H1 (cell line): ENCODE data around the gene CDCA7L. TPM values are rescaled to one million over a fixed set of nuclear protein-coding genes. Genes with fewer than 3 reads are reported as not detected.

Experiments
- CTCF ChIA-PET: fragments of 300-600 bp; sonication (Branson Sonifier 250); formaldehyde crosslinking; loops from one replicate; lab custom pipeline; 2021; ENCODE audit not compliant: partially characterized antibody; lab: Charles Lee
- POLR2A ChIA-PET: fragments of 300-600 bp; sonication (Branson Sonifier 250); formaldehyde crosslinking; loops from one replicate; lab custom pipeline; 2021; ENCODE audit warnings: inconsistent platforms; ENCODE audit not compliant: partially characterized antibody; lab: Charles Lee
- DNase-seq, 2 experiments: peaks; one replicate each; pipeline versions ENCODE4 v3.0.0 to v3.0.0-alpha.2; 2010 to 2022; ENCODE audit warnings: low spot score in 2 of 2, low read depth in 1 of 2, mixed read lengths in 1 of 2
- FAIRE-seq: peaks from 2 replicates; lab custom pipeline; 2011; peaks lifted over from hg19 to GRCh38; lab: Jason Lieb, UNC
- H2AFZ ChIP-seq: 2 replicates; pipeline ENCODE4 v1.8.1; 2012; ENCODE audit warnings: low read length, inconsistent platforms
- H2AK5ac ChIP-seq: 2 replicates; pipeline ENCODE4 v1.6.1; 2013; ENCODE audit warnings: low read depth, low read length
- H2BK120ac ChIP-seq: replicated peaks from 2 replicates; pipeline ENCODE3; 2013; ENCODE audit warnings: low read depth, low read length, inconsistent platforms
- H2BK12ac ChIP-seq: 2 replicates; pipeline ENCODE4 v1.6.1; 2013; ENCODE audit warnings: low read depth, low read length
- H2BK15ac ChIP-seq: 2 replicates; pipeline ENCODE4 v1.6.1; 2013; ENCODE audit warnings: low read length
- H2BK20ac ChIP-seq: 2 replicates; pipeline ENCODE4 v1.6.1; 2013; ENCODE audit warnings: low read length
- H2BK5ac ChIP-seq: 2 replicates; pipeline ENCODE4 v1.6.1; 2013; ENCODE audit warnings: low read depth, low read length
- H3K14ac ChIP-seq: 2 replicates; pipeline ENCODE4 v1.6.1; 2013; ENCODE audit warnings: inconsistent platforms; ENCODE audit not compliant: insufficient read length
- H3K18ac ChIP-seq: 2 replicates; pipeline ENCODE4 v1.6.1; 2013; ENCODE audit warnings: low read length; ENCODE audit errors: extremely low read depth
- H3K23ac ChIP-seq: 2 replicates; pipeline ENCODE4 v1.6.1; 2013; ENCODE audit warnings: inconsistent platforms; ENCODE audit not compliant: insufficient read length
- H3K23me2 ChIP-seq: 2 replicates; pipeline ENCODE4 v1.6.1; 2013; ENCODE audit warnings: low read depth, low read length
- H3K27ac ChIP-seq: 2 replicates; pipeline ENCODE4 v1.6.1; 2011; ENCODE audit warnings: low read depth, low read length, inconsistent platforms
- H3K27me3 ChIP-seq, 4 experiments: replicated peaks in 1 of 4; 1 replicate in 1 of 4; 2 replicates in 3 of 4; pipeline versions ENCODE4 v1.6.1 to v1.8.1; 2011 to 2013; ENCODE audit warnings: low read length in 3 of 4, mild to moderate bottlenecking in 3 of 4, inconsistent platforms in 2 of 4, mixed read lengths in 2 of 4, moderate library complexity in 1 of 4; ENCODE audit not compliant: control insufficient read depth in 3 of 4, insufficient read depth in 3 of 4; ENCODE audit errors: extremely low read depth in 1 of 4
- H3K36me3 ChIP-seq, 4 experiments: 2 replicates each; pipeline versions ENCODE4 v1.6.1 to v1.8.1; 2011 to 2013; ENCODE audit warnings: mild to moderate bottlenecking in 4 of 4, low read length in 3 of 4, moderate library complexity in 2 of 4, control low read depth in 1 of 4, inconsistent platforms in 1 of 4; ENCODE audit not compliant: insufficient read depth in 4 of 4, control insufficient read depth in 2 of 4
- H3K4ac ChIP-seq: replicated peaks from 2 replicates; pipeline ENCODE3; 2013; ENCODE audit warnings: low read length, low read depth, mixed read lengths, inconsistent platforms; ENCODE audit not compliant: insufficient read length
- H3K4me1 ChIP-seq, 4 experiments: replicated peaks in 1 of 4; 1 replicate in 1 of 4; 2 replicates in 3 of 4; pipeline versions ENCODE4 v1.6.1 to v1.8.1; 2011 to 2013; ENCODE audit warnings: low read length in 3 of 4, inconsistent platforms in 2 of 4, mixed read lengths in 1 of 4; ENCODE audit not compliant: insufficient read depth in 4 of 4, control insufficient read depth in 3 of 4
- H3K4me2 ChIP-seq, 2 experiments: 2 replicates each; pipeline versions ENCODE4 v1.6.1 to v1.8.1; 2011 to 2013; ENCODE audit warnings: low read depth in 2 of 2, low read length in 2 of 2, control low read depth in 1 of 2, inconsistent platforms in 1 of 2, mild to moderate bottlenecking in 1 of 2; ENCODE audit not compliant: insufficient read depth in 1 of 2
- H3K4me3 ChIP-seq, 4 experiments: fragments of 200-600, 300-600 bp in 1 of 4; sonication (generic), shearing (Covaris generic), sonication (Bioruptor Twin) in 1 of 4; 2 replicates each; pipeline versions ENCODE4 v1.5.1 to v1.8.1; 2011 to 2016; ENCODE audit warnings: low read length in 4 of 4, low read depth in 3 of 4, control low read depth in 2 of 4, inconsistent platforms in 2 of 4, mild to moderate bottlenecking in 2 of 4, mixed read lengths in 1 of 4, moderate library complexity in 1 of 4; ENCODE audit not compliant: insufficient read depth in 2 of 4; ENCODE audit errors: extremely low read depth in 1 of 4
- H3K56ac ChIP-seq: replicated peaks from 2 replicates; pipeline ENCODE3; 2013; ENCODE audit warnings: low read depth, mild to moderate bottlenecking, mixed read lengths, low read length, inconsistent platforms; ENCODE audit not compliant: insufficient read length
- H3K79me1 ChIP-seq: 2 replicates; pipeline ENCODE4 v1.6.1; 2013; ENCODE audit warnings: low read depth, low read length, control low read depth
- H3K79me2 ChIP-seq, 2 experiments: 2 replicates each; pipeline versions ENCODE4 v1.6.1 to v1.8.1; 2012 to 2013; ENCODE audit warnings: low read length in 2 of 2, mild to moderate bottlenecking in 2 of 2, inconsistent platforms in 1 of 2; ENCODE audit not compliant: insufficient read depth in 2 of 2, control insufficient read depth in 1 of 2
- H3K9ac ChIP-seq, 4 experiments: replicated peaks in 1 of 4; 1 replicate in 1 of 4; 2 replicates in 3 of 4; pipeline versions ENCODE4 v1.6.1 to v1.8.1; 2011 to 2013; ENCODE audit warnings: low read depth in 3 of 4, low read length in 3 of 4, control low read depth in 2 of 4, mild to moderate bottlenecking in 2 of 4, moderate library complexity in 2 of 4, inconsistent platforms in 1 of 4; ENCODE audit errors: extremely low read depth in 1 of 4
- H3K9me3 ChIP-seq, 2 experiments: 2 replicates each; pipeline versions ENCODE4 v1.6.1 to v1.8.1; 2012 to 2013; ENCODE audit warnings: mild to moderate bottlenecking in 2 of 2, moderate library complexity in 2 of 2, control low read depth in 1 of 2, inconsistent platforms in 1 of 2, low read depth in 1 of 2, low read length in 1 of 2, mixed read lengths in 1 of 2; ENCODE audit not compliant: insufficient read depth in 2 of 2
- H4K20me1 ChIP-seq, 2 experiments: replicated peaks in 1 of 2; 2 replicates each; pipeline versions ENCODE3 to v1.8.1; 2011 to 2013; ENCODE audit warnings: inconsistent platforms in 2 of 2, low read length in 2 of 2, mild to moderate bottlenecking in 1 of 2; ENCODE audit not compliant: insufficient read depth in 2 of 2, control insufficient read depth in 1 of 2
- H4K5ac ChIP-seq: 2 replicates; pipeline ENCODE4 v1.6.1; 2013; ENCODE audit warnings: low read length, low read depth, mixed read lengths, inconsistent platforms; ENCODE audit not compliant: insufficient read length
- H4K8ac ChIP-seq: 2 replicates; pipeline ENCODE4 v1.8.0; 2013; ENCODE audit warnings: mild to moderate bottlenecking, moderate library complexity, low read length, inconsistent platforms; ENCODE audit not compliant: insufficient read depth; ENCODE audit errors: extremely low read depth
- H4K91ac ChIP-seq: replicated peaks from 2 replicates; pipeline ENCODE3; 2013; ENCODE audit warnings: low read length, mixed read lengths, inconsistent platforms; ENCODE audit not compliant: insufficient read length
- BCL11A ChIP-seq, 2 experiments: IDR thresholded peaks; one replicate each; pipeline ENCODE4 v1.6.1; 2011; ENCODE audit warnings: low read depth in 2 of 2, low read length in 2 of 2, mild to moderate bottlenecking in 2 of 2
- CEBPB ChIP-seq: IDR thresholded peaks from 2 replicates; pipeline ENCODE4 v1.6.1; 2012; ENCODE audit warnings: low read depth, low read length
- CTBP2 ChIP-seq: IDR thresholded peaks from 2 replicates; pipeline ENCODE4 v1.7.0; 2011; ENCODE audit warnings: borderline replicate concordance, mild to moderate bottlenecking, moderate library complexity, mixed read lengths, low read length; ENCODE audit not compliant: insufficient read depth, insufficient read length
- E2F6 ChIP-seq: IDR thresholded peaks from 2 replicates; pipeline ENCODE4 v1.6.1; 2012; ENCODE audit warnings: inconsistent platforms
- EP300 ChIP-seq, 2 experiments: IDR thresholded peaks; 1 replicate in 1 of 2; 2 replicates in 1 of 2; pipeline ENCODE4 v1.6.1; 2011 to 2012; ENCODE audit warnings: low read depth in 2 of 2, low read length in 2 of 2, mild to moderate bottlenecking in 2 of 2, borderline replicate concordance in 1 of 2, inconsistent platforms in 1 of 2, moderate library complexity in 1 of 2
- HDAC6 ChIP-seq: IDR thresholded peaks from one replicate; pipeline ENCODE4 v1.7.1; 2012; ENCODE audit warnings: low read depth, mild to moderate bottlenecking, inconsistent platforms, low read length, moderate library complexity
- NANOG ChIP-seq: IDR thresholded peaks from 2 replicates; pipeline ENCODE4 v1.6.1; 2011; ENCODE audit warnings: low read length, low read depth, mild to moderate bottlenecking, inconsistent platforms; ENCODE audit not compliant: insufficient read depth, poor library complexity, severe bottlenecking
- PHF8 ChIP-seq: fragments of 200-600 bp; sonication (generic); conservative IDR thresholded peaks from 2 replicates; pipeline ENCODE4 v1.7.1; 2012; ENCODE audit warnings: low read depth, mild to moderate bottlenecking, inconsistent platforms, low read length, moderate library complexity
- RXRA ChIP-seq: IDR thresholded peaks from 2 replicates; pipeline ENCODE4 v1.6.1; 2011; ENCODE audit warnings: low read depth, mild to moderate bottlenecking, low read length, moderate library complexity; ENCODE audit not compliant: insufficient read depth
- YY1 ChIP-seq: IDR thresholded peaks from 2 replicates; pipeline ENCODE4 v1.6.1; 2011; ENCODE audit warnings: low read depth, mild to moderate bottlenecking, low read length
- ZNF274 ChIP-seq: IDR thresholded peaks from 2 replicates; pipeline ENCODE4 v1.7.0; 2012; ENCODE audit warnings: low read length, borderline replicate concordance; ENCODE audit errors: extremely low read depth
- WGBS, 2 experiments: shearing (Covaris generic) in 1 of 2; methylation state at CpG; one replicate each; pipeline versions ENCODE4 v1.1.6 to v1.1.7; 2013 to 2015; ENCODE audit warnings: low lambda C conversion rate in 2 of 2, mixed read lengths in 2 of 2, inconsistent platforms in 1 of 2, low coverage in 1 of 2, missing lambda C conversion rate in 1 of 2; ENCODE audit not compliant: insufficient replicate concordance in 2 of 2, insufficient coverage in 1 of 2, insufficient read length in 1 of 2; ENCODE audit errors: extremely low coverage in 1 of 2, missing lambda C conversion rate in 1 of 2; 5-methylcytosine and 5-hydroxymethylcytosine counted together
- polyA plus RNA-seq, 7 experiments: library from polyadenylated mRNA; depleted of rRNA in 3 of 7; stranded (reverse) in 5 of 7; unstranded in 2 of 7; fragments of >200 nt in 5 of 7; fragments of 200-250 nt in 2 of 7; gene quantifications; 1 replicate in 5 of 7; 2 replicates in 1 of 7; 4 replicates in 1 of 7; pipeline versions ENCODE4 v1.2.1 to v1.2.3, GENCODE V29; 2011 to 2013; ENCODE audit warnings: missing spikeins in 2 of 7, mixed read lengths in 2 of 7
- total RNA-seq: library from RNA; stranded (reverse); fragmentation: NEBNext Ultra II Directional; extraction: Animal tissue kit (Norgen Biotek cat#: 25700); gene quantifications from 2 replicates; pipeline ENCODE4 v1.2.1, GENCODE V29; 2021
- TF ChIP-seq, protein P1 (sequence below): IDR thresholded peaks from 2 replicates; pipeline ENCODE4 v1.6.1; 2011; ENCODE audit warnings: low read length, improper control_type of control experiment

The CDCA7L gene
- total and polyA plus RNA-seq, 2 of the 8 experiments (the other 6 are each of a cell fraction or from before 2014, with no cell fraction given): 93.8 to 168 TPM

- Histone ChIP-seq H3K23ac (no peak overlapping the region), H3K27me3 (no peaks in the 10 kb centered on the region), H3K56ac (no peak overlapping the region), H3K79me2 (no peaks in the 10 kb centered on the region), H4K20me1 (no peaks in the 10 kb centered on the region), H3K9me3 (no peaks in the 10 kb centered on the region), H3K4ac (no peak overlapping the region), H4K8ac (no peak overlapping the region), H2AFZ (no peak overlapping the region), H2BK120ac (no peak overlapping the region), H3K4me1 (peaks cover 7 to 39% (median 22%) of the 10 kb centered on the region in 4 experiments), H2BK12ac (0 out of 2 replicates have a peak overlapping the region, but pooled peaks have one; percentile 86), H3K79me1 (no peaks in the 10 kb centered on the region), H3K36me3 (no peaks in the 10 kb centered on the region), H3K18ac (no peak overlapping the region), H4K5ac (no peak overlapping the region), H3K4me2 (peak overlapping the region; percentile 35 to 50), H2BK5ac (peak overlapping the region; percentile 55; the same call in 1 of the 2 replicates), H3K4me3 (peak overlapping the region in 1 of 4 experiments; percentile 29; a peak in 1 of 8 replicates), H3K27ac (0 out of 2 replicates have a peak overlapping the region, but pooled peaks have one; percentile 30), H3K23me2 (no peaks in the 10 kb centered on the region), H3K9ac (no peak overlapping the region), H4K91ac (no peak overlapping the region), H2BK15ac (no peak overlapping the region), H2BK20ac (no peak overlapping the region), H2AK5ac (peak overlapping the region; percentile 69; the same call in 1 of the 2 replicates), H3K14ac (no peak overlapping the region)
- no peak for TF ChIP-seq BCL11A (IDR thresholded peaks at IDR 0.05; ENCODE audit: low read depth in 2 of 2, low read length in 2 of 2)
- no peak for TF ChIP-seq HDAC6
- no peak for TF ChIP-seq ZNF274
- TF ChIP-seq YY1: no peak
- TF ChIP-seq NANOG: no peak
- no peak for TF ChIP-seq E2F6
- TF ChIP-seq, protein P1, sequence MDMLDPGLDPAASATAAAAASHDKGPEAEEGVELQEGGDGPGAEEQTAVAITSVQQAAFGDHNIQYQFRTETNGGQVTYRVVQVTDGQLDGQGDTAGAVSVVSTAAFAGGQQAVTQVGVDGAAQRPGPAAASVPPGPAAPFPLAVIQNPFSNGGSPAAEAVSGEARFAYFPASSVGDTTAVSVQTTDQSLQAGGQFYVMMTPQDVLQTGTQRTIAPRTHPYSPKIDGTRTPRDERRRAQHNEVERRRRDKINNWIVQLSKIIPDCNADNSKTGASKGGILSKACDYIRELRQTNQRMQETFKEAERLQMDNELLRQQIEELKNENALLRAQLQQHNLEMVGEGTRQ: no peak
- TF ChIP-seq PHF8: no peak
- TF ChIP-seq CTBP2: no peak
- TF ChIP-seq CEBPB: no peak
- TF ChIP-seq RXRA: no peak
- no peak for TF ChIP-seq EP300 (IDR thresholded peaks at IDR 0.05; ENCODE audit: borderline replicate concordance in 1 of 2, low read depth in 2 of 2, low read length in 2 of 2)
- DNase-seq (no peak), FAIRE-seq (no peak)
- CTCF ChIA-PET: interaction anchor here (0.6 to 1.3 kb wide), 4 partner anchors 26 to 1254 kb away, joined by 3 read pairs; no protein-coding TSS in a partner anchor
- POLR2A ChIA-PET: interaction anchor here (1.0 kb wide), 1 partner anchor 13 kb away, joined by 3 read pairs; no protein-coding TSS in a partner anchor
- 31% methylated on average over 3 of the region's 3 CpGs; no CpG with 5 or more reads in 1 of the 2 experiments for WGBS, 2 experiments
Observed at GRCh38 chr7:21868576-21868850, 77.2 kb downstream of the CDCA7L start.
